ENCODE measurements around the gene PCDHGA11.
A peak's percentile ranks its signal among the peaks of the same experiment; 100 is the strongest.
"Not testable (repeated sequence)": the region's sequence is repeated elsewhere in the genome, so short reads cannot be mapped to it uniquely, and the experiment has no call there.

The PCDHGA11 gene

DNA sequence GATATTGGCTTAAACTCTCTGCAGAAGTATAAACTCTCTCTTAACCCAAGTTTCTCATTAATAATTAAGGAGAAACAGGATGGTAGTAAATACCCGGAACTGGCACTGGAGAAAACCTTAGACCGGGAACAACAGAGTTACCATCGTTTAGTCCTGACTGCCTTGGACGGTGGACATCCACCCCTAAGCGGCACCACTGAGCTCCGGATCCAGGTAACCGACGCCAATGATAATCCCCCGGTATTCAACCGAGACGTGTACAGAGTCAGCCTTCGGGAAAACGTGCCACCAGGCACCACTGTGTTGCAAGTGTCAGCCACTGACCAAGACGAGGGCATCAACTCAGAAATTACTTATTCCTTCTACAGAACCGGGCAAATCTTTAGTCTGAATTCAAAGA lies 22.2 kb upstream of the PCDHGA11 start:
- no peak for DNase-seq (ENCODE audit: low read depth in 2 of 2)

- no peak for DNase-seq (ENCODE audit: low read depth in 2 of 2)
Observed at GRCh38 chr5:141399555-141400258, 21.1 kb upstream of the PCDHGA11 start.

- no peak for DNase-seq (ENCODE audit: low read depth in 2 of 2)
Observed at GRCh38 chr5:141402553-141403243, 18.2 kb upstream of the PCDHGA11 start, which contains the start of gene PCDHGA9. Gene PCDHGA9 (plus strand): TSS chr5:141402778. CDS start chr5:141402953, 175 bp downstream.

DNA sequence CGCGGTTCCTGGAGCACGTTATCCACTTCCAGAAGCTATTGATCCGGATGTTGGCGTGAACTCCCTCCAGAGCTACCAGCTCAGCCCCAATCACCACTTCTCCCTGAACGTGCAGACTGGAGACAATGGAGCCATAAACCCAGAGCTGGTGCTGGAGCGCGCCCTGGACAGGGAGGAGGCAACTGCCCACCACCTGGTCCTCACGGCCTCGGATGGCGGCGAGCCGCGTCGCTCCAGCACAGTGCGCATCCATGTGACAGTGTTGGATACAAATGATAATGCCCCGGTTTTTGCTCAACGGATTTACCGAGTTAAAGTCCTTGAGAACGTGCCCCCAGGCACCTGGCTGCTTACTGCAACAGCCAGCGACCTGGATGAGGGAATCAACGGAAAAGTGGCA lies 17.5 kb upstream of the PCDHGA11 start:
- DNase-seq (ENCODE audit: low read depth in 2 of 2): no peak

DNA sequence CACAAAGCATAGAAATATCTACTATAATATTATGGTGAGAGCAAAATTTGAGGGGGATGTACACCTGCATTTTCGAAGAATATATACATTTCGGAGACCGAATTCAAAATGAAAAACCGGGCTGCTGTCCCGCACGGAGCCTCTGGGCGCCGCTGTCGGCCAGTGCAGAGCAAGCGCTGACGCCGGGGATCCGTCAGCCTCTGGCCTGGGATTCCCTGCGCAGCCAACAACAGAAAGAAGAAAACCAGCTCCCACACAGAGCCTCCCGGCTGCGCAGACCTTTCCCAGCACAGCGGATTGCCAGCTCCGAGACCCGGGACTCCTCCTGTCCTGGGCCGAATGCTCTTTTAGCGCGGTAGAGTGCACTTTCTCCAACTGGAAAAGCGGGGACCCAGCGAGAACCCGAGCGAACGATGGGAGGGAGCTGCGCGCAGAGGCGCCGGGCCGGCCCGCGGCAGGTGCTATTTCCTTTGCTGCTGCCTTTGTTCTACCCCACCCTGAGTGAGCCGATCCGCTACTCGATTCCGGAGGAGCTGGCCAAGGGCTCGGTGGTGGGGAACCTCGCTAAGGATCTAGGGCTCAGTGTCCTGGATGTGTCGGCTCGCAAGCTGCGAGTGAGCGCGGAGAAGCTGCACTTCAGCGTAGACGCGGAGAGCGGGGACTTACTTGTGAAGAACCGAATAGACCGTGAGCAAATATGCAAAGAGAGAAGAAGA lies 12.9 kb upstream of the PCDHGA11 start, which contains the start of gene PCDHGB6:
Gene PCDHGB6, plus strand, starts transcription at position 232 of the 716 bp plus-strand sequence. Its CDS starts 182 bp downstream, at position 414.
- DNase-seq (ENCODE audit: low read depth in 2 of 2): not testable (repeated sequence)

DNA sequence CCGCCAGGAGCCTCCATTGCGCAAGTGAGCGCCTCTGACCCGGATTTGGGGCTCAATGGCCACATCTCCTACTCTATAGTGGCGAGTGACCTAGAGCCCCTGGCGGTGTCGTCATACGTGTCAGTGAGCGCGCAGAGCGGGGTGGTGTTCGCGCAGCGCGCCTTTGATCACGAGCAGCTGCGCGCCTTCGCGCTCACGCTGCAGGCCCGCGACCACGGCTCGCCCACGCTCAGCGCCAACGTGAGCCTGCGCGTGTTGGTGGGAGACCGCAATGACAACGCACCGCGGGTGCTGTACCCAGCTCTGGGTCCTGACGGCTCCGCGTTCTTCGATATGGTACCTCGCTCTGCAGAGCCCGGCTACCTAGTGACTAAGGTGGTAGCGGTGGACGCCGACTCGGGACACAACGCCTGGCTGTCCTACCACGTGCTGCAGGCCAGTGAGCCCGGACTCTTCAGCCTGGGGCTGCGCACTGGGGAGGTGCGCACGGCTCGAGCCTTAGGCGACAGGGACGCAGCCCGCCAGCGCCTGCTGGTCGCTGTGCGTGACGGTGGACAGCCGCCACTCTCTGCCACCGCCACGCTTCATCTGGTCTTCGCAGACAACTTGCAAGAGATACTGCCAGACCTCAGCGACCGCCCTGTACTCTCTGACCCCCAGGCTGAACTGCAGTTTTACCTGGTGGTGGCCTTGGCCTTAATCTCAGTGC lies 11.1 kb upstream of the PCDHGA11 start:
- no peak for DNase-seq (ENCODE audit: low read depth in 2 of 2)

- no peak for DNase-seq (ENCODE audit: low read depth in 2 of 2)
Observed at GRCh38 chr5:141411575-141411974, 9.3 kb upstream of the PCDHGA11 start.

DNA sequence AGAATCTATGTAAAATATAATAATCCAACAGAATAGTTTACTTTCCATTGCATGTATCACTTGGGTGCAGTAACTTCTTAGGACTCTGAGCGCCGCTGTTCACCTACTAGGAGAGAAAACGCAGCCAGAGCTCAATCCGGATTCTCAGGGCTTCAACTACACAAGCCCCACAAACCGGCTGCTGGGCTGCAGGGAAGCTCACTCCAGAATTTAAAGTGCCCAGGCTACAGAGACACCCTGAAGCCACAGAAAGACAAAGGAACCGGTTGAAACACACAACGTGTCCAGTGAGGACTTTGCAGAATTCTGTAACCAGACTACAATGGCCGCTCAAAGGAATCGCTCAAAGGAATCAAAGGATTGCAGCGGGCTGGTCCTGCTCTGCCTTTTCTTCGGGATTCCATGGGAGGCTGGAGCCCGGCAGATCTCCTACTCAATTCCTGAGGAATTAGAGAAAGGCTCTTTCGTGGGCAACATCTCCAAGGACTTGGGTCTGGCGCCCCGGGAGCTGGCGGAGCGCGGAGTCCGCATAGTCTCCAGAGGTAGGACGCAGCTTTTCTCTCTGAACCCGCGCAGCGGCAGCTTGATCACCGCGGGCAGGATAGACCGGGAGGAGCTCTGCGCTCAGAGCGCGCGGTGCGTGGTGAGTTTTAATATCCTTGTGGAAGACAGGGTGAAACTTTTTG lies 7.9 kb upstream of the PCDHGA11 start, which contains the start of gene PCDHGA10:
Gene PCDHGA10, plus strand, starts transcription at position 134 of the 686 bp plus-strand sequence. Its CDS starts 189 bp downstream, at position 323.
- peak in 1 of 2 donors; percentile 38 for DNase-seq (ENCODE audit: low read depth in 2 of 2)

- DNase-seq (ENCODE audit: low read depth in 2 of 2): no peak
Observed at GRCh38 chr5:141413540-141414069, 7.2 kb upstream of the PCDHGA11 start.

DNA sequence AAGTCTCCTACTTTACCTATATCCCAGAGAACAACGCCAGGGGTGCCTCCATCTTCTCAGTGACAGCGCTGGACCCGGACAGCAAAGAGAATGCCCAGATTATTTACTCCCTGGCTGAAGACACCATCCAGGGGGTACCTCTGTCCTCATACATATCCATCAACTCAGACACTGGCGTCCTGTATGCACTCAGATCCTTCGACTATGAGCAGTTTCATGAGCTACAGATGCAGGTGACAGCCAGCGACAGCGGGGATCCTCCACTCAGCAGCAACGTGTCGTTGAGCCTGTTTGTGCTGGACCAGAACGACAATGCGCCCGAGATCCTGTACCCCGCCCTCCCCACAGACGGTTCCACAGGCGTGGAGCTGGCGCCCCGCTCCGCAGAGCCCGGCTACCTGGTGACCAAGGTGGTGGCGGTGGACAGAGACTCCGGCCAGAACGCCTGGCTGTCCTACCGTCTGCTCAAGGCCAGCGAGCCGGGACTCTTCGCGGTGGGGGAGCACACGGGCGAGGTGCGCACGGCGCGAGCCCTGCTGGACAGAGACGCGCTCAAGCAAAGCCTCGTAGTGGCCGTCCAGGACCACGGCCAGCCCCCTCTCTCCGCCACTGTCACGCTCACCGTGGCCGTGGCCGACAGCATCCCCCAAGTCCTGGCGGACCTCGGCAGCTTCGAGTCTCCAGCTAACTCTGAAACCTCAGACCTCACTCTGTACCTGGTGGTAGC lies 6.1 kb upstream of the PCDHGA11 start:
- not testable (repeated sequence) for DNase-seq (ENCODE audit: low read depth in 2 of 2)

- not testable (repeated sequence) for DNase-seq (ENCODE audit: low read depth in 2 of 2)
Observed at GRCh38 chr5:141415275-141415618, 5.6 kb upstream of the PCDHGA11 start.

DNA sequence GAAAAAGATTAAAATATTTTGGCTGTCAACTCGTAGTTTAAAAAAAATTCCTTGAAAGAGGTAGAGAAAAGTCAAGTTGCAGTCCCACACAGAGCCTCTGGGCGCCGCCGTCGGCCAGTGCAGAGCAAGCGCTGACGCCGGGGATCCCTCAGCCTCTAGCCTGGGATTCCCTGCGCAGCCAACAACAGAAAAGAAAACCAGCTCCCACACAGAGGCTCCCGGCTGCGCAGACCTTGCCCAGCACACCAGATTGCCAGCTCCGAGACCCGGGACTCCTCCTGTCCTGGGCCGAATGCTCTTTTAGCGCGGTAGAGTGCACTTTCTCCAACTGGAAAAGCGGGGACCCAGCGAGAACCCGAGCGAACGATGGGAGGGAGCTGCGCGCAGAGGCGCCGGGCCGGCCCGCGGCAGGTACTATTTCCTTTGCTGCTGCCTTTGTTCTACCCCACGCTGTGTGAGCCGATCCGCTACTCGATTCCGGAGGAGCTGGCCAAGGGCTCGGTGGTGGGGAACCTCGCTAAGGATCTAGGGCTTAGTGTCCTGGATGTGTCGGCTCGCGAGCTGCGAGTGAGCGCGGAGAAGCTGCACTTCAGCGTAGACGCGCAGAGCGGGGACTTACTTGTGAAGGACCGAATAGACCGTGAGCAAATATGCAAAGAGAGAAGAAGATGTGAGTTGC lies 3.2 kb upstream of the PCDHGA11 start, which contains the start of gene PCDHGB7:
Gene PCDHGB7, plus strand, starts transcription at position 184 of the 679 bp plus-strand sequence. Its CDS starts 183 bp downstream, at position 367.
- not testable (repeated sequence) for DNase-seq (ENCODE audit: low read depth in 2 of 2)

DNA sequence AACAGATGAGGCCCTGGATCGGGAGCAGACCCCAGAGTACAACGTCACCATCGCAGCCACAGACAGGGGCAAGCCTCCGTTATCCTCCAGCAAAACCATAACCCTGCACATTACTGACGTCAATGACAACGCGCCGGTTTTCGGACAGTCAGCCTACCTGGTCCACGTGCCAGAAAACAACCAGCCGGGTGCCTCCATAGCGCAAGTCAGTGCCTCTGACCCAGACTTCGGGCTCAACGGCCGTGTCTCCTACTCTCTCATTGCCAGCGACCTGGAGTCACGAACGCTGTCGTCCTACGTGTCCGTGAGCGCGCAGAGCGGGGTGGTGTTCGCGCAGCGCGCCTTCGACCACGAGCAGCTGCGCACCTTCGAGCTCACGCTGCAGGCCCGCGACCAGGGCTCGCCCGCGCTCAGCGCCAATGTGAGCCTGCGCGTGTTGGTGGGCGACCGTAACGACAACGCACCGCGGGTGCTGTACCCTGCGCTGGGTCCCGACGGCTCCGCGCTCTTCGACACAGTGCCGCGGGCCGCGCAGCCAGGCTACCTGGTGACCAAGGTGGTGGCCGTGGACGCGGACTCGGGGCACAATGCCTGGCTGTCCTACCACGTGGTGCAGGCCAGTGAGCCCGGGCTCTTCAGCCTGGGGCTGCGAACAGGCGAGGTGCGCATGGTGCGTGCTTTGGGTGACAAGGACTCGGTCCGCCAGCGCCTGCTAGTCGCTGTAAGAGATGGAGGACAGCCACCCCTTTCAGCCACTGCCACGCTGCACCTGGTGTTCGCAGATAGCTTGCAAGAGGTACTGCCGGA lies 1.6 kb upstream of the PCDHGA11 start:
- DNase-seq (ENCODE audit: low read depth in 2 of 2): no peak

DNA sequence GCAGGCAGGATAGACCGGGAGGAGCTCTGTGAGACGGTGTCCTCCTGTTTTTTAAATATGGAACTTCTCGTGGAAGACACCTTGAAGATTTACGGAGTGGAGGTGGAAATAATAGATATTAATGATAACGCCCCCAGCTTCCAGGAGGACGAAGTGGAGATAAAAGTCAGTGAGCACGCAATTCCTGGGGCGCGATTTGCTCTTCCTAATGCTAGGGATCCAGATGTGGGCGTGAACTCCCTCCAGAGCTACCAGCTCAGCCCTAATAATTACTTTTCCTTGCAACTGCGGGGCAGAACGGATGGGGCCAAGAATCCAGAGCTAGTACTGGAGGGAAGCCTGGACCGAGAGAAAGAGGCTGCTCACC lies 621 bp downstream of the PCDHGA11 start:
- DNase-seq (ENCODE audit: low read depth in 2 of 2): no peak

GRCh38 chr5:141422742-141423291 lies 2.0 kb downstream of the PCDHGA11 start:
- DNase-seq (ENCODE audit: low read depth in 2 of 2): no peak

GRCh38 chr5:141427783-141428426 lies 7.1 kb downstream of the PCDHGA11 start:
- DNase-seq (ENCODE audit: low read depth in 2 of 2): no peak

- no peak for DNase-seq (ENCODE audit: low read depth in 2 of 2)
Observed at GRCh38 chr5:141430332-141431113, 9.7 kb downstream of the PCDHGA11 start, which contains the start of gene PCDHGA12. Gene PCDHGA12 (plus strand): TSS chr5:141430507. CDS start chr5:141430760, 253 bp downstream.
